HG03457 (cell line): ENCODE measurements around the gene ZFP64.

ENCODE experiments used
- ATAC-seq: cut with Tn5 transposase; IDR thresholded peaks from one replicate; pipeline ENCODE4 v1.9.1; 2021; ENCODE audit warnings: moderate number of reproducible peaks; ENCODE audit not compliant: unreplicated experiment

Gene ZFP64

DNA sequence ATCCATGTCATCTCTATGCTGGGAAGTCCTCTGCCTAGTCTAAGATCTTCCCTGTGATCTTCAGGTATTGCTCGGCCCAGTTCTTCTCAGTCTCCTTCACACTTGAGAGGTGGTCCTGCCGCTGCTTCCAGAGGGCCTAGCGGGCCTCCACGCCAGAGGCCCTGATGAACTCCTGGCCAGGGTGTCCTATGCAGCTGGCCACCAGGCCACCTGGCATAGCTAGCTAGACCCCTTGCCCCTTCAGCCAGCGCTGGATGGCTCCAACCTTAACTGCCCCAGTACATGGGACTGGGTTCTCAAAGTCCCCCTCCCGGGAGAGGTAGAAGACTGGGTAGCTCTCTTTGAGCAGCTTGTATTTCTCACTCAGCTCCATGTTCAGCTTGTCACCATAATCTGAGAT is 81.1 kb downstream of the ZFP64 start:
- ATAC-seq = no peak

DNA sequence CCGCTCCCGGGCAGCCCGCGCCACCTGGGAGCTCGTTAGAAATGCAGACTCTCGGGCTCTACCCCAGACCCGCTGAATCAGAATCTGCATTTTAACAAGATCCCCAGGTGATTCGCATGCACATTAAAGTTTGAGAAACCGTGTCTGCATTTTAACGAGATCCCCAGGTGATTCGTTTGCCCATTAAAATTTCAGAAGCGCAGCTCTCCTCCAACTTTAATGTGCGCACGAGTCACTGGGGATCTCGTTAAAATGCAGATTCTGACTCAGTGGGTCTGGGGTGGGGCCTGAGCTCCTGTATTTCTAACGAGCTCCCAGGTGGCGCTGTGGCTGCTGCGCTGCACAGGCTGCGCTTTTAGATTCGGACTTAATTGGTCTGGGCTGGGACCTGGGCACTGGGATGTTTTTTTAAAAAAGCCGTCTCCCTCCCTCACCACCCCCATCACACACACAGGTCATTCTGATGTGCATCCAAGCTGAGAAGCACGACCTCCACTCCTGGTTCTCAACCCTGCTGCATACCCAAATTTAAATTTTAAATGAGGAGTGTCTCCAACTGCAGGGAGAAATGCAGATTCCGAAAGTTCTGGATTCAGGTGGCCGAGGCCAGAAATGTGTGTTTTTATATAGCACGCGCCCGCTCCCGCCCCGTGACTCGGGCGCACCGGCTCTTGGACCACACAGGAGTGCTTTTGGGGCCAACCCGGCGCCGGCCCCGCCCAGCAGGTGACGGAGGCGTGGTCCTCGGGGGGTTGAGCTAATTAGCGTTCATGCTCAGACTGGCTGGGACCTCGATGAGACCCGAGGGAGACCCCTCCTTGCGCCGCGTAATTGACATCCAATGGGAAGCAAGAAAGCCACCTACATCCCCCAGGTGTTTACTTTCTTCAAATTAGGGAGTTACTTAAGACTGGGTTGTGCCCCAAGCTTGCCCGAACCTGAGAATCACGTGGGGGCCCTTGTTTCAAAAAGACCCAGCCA is 85.8 kb downstream of the ZFP64 start:
- ATAC-seq = no peak

DNA sequence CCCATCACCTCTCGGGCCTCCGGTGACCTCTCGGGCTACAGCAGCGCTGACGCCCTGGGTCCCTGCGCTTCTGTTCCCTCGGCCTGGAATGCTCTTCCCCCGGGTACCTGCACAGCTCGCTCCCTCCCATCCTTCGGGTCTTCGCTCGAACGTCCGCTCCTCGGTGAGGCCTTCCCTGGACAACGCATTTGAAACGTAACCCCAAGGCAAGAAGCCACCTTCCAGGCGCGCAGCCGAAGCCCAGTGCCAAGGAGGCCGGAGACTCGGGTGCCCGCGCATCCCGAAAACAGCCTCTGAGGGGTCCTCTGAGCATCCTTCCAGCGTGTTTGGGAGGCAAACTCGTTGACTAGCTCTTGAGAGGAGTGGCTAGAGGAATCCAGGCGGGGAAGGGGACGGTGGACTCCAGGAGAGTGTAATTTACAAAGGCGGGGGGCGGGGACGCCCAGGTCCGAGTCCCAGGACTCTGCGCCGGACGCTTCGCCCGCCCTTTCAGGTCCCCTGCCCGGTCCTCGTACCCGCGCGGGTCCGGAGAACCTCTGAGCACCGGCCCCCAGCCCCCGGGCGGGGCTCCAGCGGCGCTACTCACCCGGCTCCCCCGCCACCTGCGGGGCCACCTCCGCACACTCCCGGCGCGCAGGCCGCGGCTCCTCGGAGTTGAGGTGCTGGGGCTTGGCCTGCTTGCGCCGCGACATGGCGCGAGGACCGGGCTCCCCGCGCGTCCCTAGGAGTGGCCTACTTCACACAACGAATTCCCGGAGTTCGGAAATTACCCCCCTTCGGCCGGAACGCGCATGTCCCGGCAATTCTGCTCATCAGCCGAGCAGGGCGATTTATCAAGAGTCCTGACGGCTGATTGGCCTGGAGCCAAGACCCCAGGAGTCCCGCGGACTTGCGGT is 86.8 kb downstream of the ZFP64 start:
- no peak for ATAC-seq

GRCh38 chr20:52103913-52104545 is 87.5 kb downstream of the ZFP64 start:
- ATAC-seq = no peak

GRCh38 chr20:52103335-52103912 is 88.2 kb downstream of the ZFP64 start:
- ATAC-seq = no peak

DNA sequence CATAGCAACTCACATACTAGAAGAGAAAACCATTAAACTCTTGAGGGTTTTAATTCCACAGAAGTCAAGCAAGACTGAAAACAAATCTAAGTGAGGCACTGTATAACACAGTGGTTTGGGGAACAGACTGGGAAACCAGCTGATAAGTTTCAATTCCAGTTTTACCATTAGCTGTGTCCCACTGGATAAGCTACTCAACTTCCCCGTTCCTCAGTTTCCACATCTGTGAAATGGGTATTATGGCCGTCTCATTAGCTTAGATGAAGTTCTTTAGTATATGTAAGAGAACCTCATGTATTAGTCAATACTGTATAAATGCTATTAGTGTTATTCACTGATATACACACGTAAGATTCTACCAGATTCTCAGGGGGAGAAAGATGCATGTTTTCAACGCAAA is 89.0 kb downstream of the ZFP64 start:
- ATAC-seq = no peak

GRCh38 chr20:52102126-52102525 is 89.5 kb downstream of the ZFP64 start:
- no peak for ATAC-seq
